ENCODE measurements around the gene PCDHA6. TPM values are rescaled to one million over a fixed set of nuclear protein-coding genes. Genes with fewer than 3 reads are reported as not detected.
A peak's percentile ranks its signal among the peaks of the same experiment; 100 is the strongest.
"Not testable (repeated sequence)": the region's sequence is repeated elsewhere in the genome, so short reads cannot be mapped to it uniquely, and the experiment has no call there.

The PCDHA6 gene
- total RNA-seq, 1 donor from 2014 or later = 2.7 TPM

- no peaks in the 10 kb centered on the region for H3K4me1 ChIP-seq (ENCODE audit: insufficient read depth, low read length)
- H3K36me3 Mint-ChIP-seq (ENCODE audit: low read depth, unreplicated experiment) = peaks cover 18% of the 10 kb centered on the region
- no peaks in the 10 kb centered on the region for H3K79me2 ChIP-seq (ENCODE audit: insufficient read depth, low read length)
- H3K4me2 ChIP-seq (ENCODE audit: low read length) = no peak overlapping the region
- no peaks in the 10 kb centered on the region for H4K20me1 ChIP-seq (ENCODE audit: insufficient read depth, low read length)
- no peak overlapping the region for H3K9ac ChIP-seq (ENCODE audit: low read length)
- H3K27me3 Mint-ChIP-seq (ENCODE audit: low read depth, unreplicated experiment) = no peaks in the 10 kb centered on the region
- H3K4me3 Mint-ChIP-seq (ENCODE audit: unreplicated experiment) = no peak overlapping the region
- FAIRE-seq (no peak), DNase-seq (ENCODE audit: low read depth) (no peak)
- H3K9me3 Mint-ChIP-seq (ENCODE audit: unreplicated experiment) = peaks cover 18% of the 10 kb centered on the region
- no peak overlapping the region for H2AFZ ChIP-seq (ENCODE audit: low read depth, low read length)
- H3K4me1 Mint-ChIP-seq (ENCODE audit: low read depth, unreplicated experiment) = no peaks in the 10 kb centered on the region
- H3K27ac ChIP-seq (ENCODE audit: low read depth, low read length) = no peak overlapping the region
- H3K27ac Mint-ChIP-seq (ENCODE audit: unreplicated experiment) = no peak overlapping the region
- TF ChIP-seq CTCF (IDR thresholded peaks at IDR 0.05; ENCODE audit: insufficient read depth, low read depth, low read length) (no peak), EZH2 (IDR thresholded peaks at IDR 0.05; ENCODE audit: insufficient read depth, low read length) (no peak)
- H3K9me3 ChIP-seq (ENCODE audit: insufficient read depth, low read depth, low read length) = peaks cover 10% of the 10 kb centered on the region
- H3K4me3 ChIP-seq (ENCODE audit: insufficient read depth, low read depth, low read length) = no peak overlapping the region
- H3K36me3 ChIP-seq (ENCODE audit: insufficient read depth, low read length) = no peaks in the 10 kb centered on the region
- no peaks in the 10 kb centered on the region for H3K27me3 ChIP-seq (ENCODE audit: insufficient read depth, low read length)
These were observed 31.1 kb upstream of the PCDHA6 start for GRCh38 chr5:140796718-140797095.

- Histone ChIP-seq H3K4me3 (ENCODE audit: insufficient read depth, low read depth, low read length) (no peak within 1 kb of the TSS), H3K79me2 (ENCODE audit: insufficient read depth, low read length) (no peaks in the 10 kb centered on the region), H3K9me3 (ENCODE audit: insufficient read depth, low read depth, low read length) (peaks cover 16% of the 10 kb centered on the region), H3K27ac (ENCODE audit: low read depth, low read length) (no peak within 1 kb of the TSS), H3K4me1 (ENCODE audit: insufficient read depth, low read length) (no peaks in the 10 kb centered on the region), H2AFZ (ENCODE audit: low read depth, low read length) (no peak within 1 kb of the TSS), H3K36me3 (ENCODE audit: insufficient read depth, low read length) (no peaks in the 10 kb centered on the region), H3K27me3 (ENCODE audit: insufficient read depth, low read length) (no peaks in the 10 kb centered on the region), H4K20me1 (ENCODE audit: insufficient read depth, low read length) (no peaks in the 10 kb centered on the region), H3K4me2 (ENCODE audit: low read length) (peak within 1 kb of the TSS; percentile 25), H3K9ac (ENCODE audit: low read length) (no peak within 1 kb of the TSS)
- H3K4me3 Mint-ChIP-seq (ENCODE audit: unreplicated experiment) = peak within 1 kb of the TSS; percentile 8
- H3K27me3 Mint-ChIP-seq (ENCODE audit: low read depth, unreplicated experiment) = no peaks in the 10 kb centered on the region
- TF ChIP-seq CTCF (IDR thresholded peaks at IDR 0.05; ENCODE audit: insufficient read depth, low read depth, low read length) = no peak
- H3K9me3 Mint-ChIP-seq (ENCODE audit: unreplicated experiment) = peaks cover 16% of the 10 kb centered on the region
- no peak within 1 kb of the TSS for H3K27ac Mint-ChIP-seq (ENCODE audit: unreplicated experiment)
- FAIRE-seq (peak; percentile 17), DNase-seq (ENCODE audit: low read depth) (peak; percentile 6)
- peaks cover 24% of the 10 kb centered on the region for H3K36me3 Mint-ChIP-seq (ENCODE audit: low read depth, unreplicated experiment)
- no peaks in the 10 kb centered on the region for H3K4me1 Mint-ChIP-seq (ENCODE audit: low read depth, unreplicated experiment)
These were observed 26.8 kb upstream of the PCDHA6 start, which contains the start of gene PCDHA3 for GRCh38 chr5:140800816-140801493. PCDHA3 (plus strand) TSS chr5:140801057.

GRCh38 chr5:140801494-140801841 is 26.3 kb upstream of the PCDHA6 start:
- H3K36me3 ChIP-seq (ENCODE audit: insufficient read depth, low read length) = no peaks in the 10 kb centered on the region
- no peaks in the 10 kb centered on the region for H3K27me3 ChIP-seq (ENCODE audit: insufficient read depth, low read length)
- Mint-ChIP-seq H3K27ac (ENCODE audit: unreplicated experiment) (no peak overlapping the region), H3K27me3 (ENCODE audit: low read depth, unreplicated experiment) (no peaks in the 10 kb centered on the region), H3K4me1 (ENCODE audit: low read depth, unreplicated experiment) (no peaks in the 10 kb centered on the region), H3K4me3 (ENCODE audit: unreplicated experiment) (no peak overlapping the region), H3K36me3 (ENCODE audit: low read depth, unreplicated experiment) (peaks cover 24% of the 10 kb centered on the region), H3K9me3 (ENCODE audit: unreplicated experiment) (peaks cover 12% of the 10 kb centered on the region)
- no peak overlapping the region for H3K27ac ChIP-seq (ENCODE audit: low read depth, low read length)
- H4K20me1 ChIP-seq (ENCODE audit: insufficient read depth, low read length) = no peaks in the 10 kb centered on the region
- H3K4me1 ChIP-seq (ENCODE audit: insufficient read depth, low read length) = no peaks in the 10 kb centered on the region
- peaks cover 15% of the 10 kb centered on the region for H3K9me3 ChIP-seq (ENCODE audit: insufficient read depth, low read depth, low read length)
- FAIRE-seq (no peak), DNase-seq (ENCODE audit: low read depth) (no peak)
- H3K9ac ChIP-seq (ENCODE audit: low read length) = no peak overlapping the region
- no peaks in the 10 kb centered on the region for H3K79me2 ChIP-seq (ENCODE audit: insufficient read depth, low read length)
- no peak overlapping the region for H3K4me3 ChIP-seq (ENCODE audit: insufficient read depth, low read depth, low read length)
- TF ChIP-seq EZH2 (IDR thresholded peaks at IDR 0.05; ENCODE audit: insufficient read depth, low read length) (no peak), CTCF (IDR thresholded peaks at IDR 0.05; ENCODE audit: insufficient read depth, low read depth, low read length) (no peak)
- H2AFZ ChIP-seq (ENCODE audit: low read depth, low read length) = no peak overlapping the region
- H3K4me2 ChIP-seq (ENCODE audit: low read length) = peak overlapping the region; percentile 25

- H3K4me3 ChIP-seq (ENCODE audit: insufficient read depth, low read depth, low read length); H3K79me2 ChIP-seq (ENCODE audit: insufficient read depth, low read length); FAIRE-seq; H3K27ac ChIP-seq (ENCODE audit: low read depth, low read length); H3K4me1 ChIP-seq (ENCODE audit: insufficient read depth, low read length); H3K4me1 Mint-ChIP-seq (ENCODE audit: low read depth, unreplicated experiment); H3K9ac ChIP-seq (ENCODE audit: low read length); H3K4me2 ChIP-seq (ENCODE audit: low read length); DNase-seq (ENCODE audit: low read depth); H4K20me1 ChIP-seq (ENCODE audit: insufficient read depth, low read length); H3K36me3 ChIP-seq (ENCODE audit: insufficient read depth, low read length); H3K9me3 ChIP-seq (ENCODE audit: insufficient read depth, low read depth, low read length); H3K4me3 Mint-ChIP-seq (ENCODE audit: unreplicated experiment); H3K27me3 Mint-ChIP-seq (ENCODE audit: low read depth, unreplicated experiment); H3K27ac Mint-ChIP-seq (ENCODE audit: unreplicated experiment); H2AFZ ChIP-seq (ENCODE audit: low read depth, low read length); H3K27me3 ChIP-seq (ENCODE audit: insufficient read depth, low read length): not testable (repeated sequence)
- H3K9me3 Mint-ChIP-seq (ENCODE audit: unreplicated experiment) = peaks cover 11% of the 10 kb centered on the region
- peaks cover 23% of the 10 kb centered on the region for H3K36me3 Mint-ChIP-seq (ENCODE audit: low read depth, unreplicated experiment)
These were observed 25.4 kb upstream of the PCDHA6 start for GRCh38 chr5:140802381-140802780.
